HG02970 (cell line): ENCODE data around the gene GNPDA1.

Source experiments
- ATAC-seq: cut with Tn5 transposase; IDR thresholded peaks from one replicate; pipeline ENCODE4 v1.9.1; 2021; ENCODE audit warnings: mild to moderate bottlenecking, moderate library complexity, moderate number of reproducible peaks; ENCODE audit not compliant: unreplicated experiment, low FRiP score

The GNPDA1 gene

DNA sequence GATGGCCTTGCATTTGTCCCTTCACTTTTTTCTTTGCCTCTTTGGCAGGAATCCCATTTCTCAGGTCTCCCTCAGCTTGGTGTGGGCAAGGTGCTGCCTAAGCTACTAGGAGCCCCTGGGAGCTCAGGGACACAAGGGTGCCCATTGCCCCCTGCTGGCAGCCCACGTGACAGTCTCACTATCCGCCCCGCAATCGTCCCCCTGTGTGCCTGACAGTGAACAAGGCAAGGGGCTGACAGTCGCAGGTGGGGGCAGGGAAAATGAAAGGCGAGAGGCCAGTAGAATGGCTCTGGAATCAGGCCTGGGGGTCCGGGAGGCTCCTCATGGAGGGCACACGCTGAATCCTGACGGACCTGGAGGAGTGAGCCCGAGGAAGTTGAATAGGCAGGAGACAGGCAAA, 52.8 kb downstream of the GNPDA1 start:
- ATAC-seq, result no peak

DNA sequence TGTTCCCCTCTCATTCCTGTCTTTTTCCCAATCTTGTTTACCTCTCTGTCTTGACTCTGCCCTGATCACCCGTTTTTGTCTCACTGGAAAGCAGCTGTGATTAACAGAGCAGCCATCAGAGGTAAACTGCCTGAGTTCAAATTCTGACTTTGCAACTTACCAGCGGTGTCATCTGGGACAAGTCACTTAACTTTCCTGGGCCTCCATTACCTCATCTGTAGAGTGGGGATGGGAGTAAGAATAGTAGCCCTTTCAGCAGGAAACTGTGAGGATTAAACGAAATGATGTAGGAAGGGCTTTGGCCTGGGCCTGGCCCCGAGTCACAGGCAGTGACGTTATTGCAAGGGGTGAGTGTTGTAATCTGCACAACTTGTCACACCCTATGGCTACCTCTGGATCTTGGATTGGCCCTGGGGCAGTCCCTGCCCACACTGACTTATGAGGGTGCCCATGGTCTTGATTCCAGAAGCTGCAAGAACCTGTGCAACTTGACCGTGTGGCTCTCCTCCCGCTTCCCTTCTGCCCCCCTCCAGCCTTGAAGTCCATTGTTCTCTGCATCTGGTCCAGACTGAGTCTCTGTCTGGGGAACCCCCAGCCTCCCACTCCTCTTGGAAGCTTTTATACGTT, 54.2 kb downstream of the GNPDA1 start:
- no peak for ATAC-seq

DNA sequence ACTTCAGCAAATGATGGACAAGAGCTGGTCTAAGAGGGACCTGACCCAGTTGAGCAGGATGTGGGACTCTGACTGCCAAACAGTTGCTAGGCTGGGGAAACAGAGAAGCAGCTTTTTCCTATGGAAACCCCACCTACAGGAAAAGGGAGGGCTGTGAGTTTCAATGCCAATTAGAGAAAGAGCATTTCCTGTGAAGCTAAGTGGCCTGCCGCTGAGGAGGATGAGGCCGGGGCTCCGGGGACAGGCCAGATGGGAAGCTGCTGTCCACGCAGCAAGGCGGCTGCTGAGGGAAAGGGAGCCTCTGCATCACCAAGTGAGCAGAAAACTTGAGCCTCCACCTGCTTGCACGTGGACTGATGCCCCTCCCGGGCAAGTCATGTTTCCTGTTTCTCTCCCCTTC, 54.7 kb downstream of the GNPDA1 start, which contains the start of gene PCDH12:
Gene PCDH12, minus strand, starts transcription at position 90 of the 400 bp plus-strand sequence. CDS start 351 bp downstream, outside the sequence.
- no peak for ATAC-seq

DNA sequence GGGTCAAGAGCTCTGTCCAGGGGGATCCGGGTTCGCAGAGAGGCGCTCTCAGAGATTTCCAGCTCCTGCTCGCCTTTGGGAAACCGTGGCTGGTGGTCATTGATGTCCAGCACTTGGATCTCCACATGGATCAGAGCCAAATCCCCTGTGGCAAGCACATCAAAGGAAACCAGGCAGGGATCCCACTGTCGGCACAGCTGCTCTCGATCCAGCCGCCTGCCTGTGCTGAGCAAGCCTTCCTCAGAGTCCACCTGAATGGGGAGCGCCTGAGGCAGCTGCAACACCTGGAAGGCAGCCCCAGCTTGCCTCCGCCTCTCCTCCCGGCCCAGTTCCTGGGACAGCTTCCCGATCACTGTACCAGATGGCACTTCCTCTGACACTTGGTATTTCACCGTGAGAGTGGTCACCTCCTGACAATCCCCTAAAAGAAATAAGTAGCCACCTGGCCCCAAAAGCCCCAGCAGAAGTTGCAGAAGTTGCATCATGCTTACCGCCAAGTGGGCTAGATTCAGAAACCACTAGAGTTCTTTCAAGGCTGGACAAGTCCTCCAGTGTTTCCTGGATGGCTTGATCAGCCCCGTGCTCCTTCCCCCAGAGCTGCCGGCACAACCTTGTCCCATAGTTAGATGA, 55.3 kb downstream of the GNPDA1 start:
- ATAC-seq, result no peak

DNA sequence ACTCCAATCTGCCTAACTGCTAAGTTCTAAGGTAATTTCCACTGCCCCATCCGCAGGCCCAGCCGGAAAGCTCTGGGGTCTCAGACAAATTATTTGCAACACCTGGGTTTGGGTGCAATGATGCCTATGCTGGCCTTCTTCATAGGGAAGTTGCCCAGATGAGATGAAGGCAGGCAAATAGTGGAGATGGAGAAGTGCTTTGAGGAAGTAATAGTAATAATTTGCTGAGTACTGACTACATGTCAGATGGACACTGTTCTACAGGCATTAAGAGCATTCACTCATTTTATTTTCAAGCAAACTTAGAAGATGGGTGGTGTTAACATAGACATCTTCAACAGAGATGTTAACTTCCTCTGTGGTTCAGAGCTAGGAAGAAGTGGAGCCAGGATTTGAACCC, 58.6 kb downstream of the GNPDA1 start:
- no peak for ATAC-seq

DNA sequence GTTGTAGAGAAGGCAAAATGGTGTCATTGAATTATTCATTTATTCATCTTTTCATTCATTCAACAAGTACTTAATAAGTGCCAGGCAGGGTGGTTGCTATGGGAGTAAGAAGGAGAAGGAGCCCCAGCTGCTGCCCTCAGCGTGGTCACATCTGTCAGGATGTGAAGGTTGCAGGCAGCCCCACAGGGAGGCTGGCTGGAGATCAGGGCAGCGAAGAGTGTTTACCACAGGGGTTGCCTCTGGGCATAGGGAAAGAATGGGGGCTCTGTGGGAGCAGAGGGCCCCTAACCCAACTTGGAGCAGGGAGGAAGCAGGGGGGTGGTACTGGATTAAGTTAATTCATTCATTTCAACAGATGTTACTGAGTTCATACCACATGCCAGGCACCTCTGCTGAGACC, 60.8 kb downstream of the GNPDA1 start:
- ATAC-seq, result no peak

DNA sequence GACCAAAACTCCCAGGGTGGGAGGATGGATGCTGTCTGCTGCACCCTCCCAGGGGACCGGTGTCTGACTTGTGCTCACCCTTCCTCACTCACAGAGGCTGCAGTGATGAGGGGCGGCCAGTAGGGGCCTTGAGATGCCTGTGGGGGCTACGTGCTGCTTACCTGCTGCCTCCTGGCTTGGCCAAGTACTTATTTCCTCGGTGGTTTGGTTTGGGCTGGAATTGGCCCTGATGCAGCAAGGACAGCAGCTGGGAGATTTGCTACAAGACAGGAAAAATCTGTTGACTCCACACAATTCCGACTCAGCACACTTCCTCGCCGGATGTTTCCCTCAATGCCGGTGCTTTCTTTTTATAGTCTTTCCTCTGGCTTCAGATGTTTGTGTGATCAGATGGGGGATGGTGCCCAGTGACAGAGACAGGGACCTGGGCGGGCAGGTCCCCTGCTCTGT, 61.5 kb downstream of the GNPDA1 start:
- ATAC-seq, result no peak
